Measurements from ENCODE around the gene SLC6A12.

SLC6A12 gene

DNA sequence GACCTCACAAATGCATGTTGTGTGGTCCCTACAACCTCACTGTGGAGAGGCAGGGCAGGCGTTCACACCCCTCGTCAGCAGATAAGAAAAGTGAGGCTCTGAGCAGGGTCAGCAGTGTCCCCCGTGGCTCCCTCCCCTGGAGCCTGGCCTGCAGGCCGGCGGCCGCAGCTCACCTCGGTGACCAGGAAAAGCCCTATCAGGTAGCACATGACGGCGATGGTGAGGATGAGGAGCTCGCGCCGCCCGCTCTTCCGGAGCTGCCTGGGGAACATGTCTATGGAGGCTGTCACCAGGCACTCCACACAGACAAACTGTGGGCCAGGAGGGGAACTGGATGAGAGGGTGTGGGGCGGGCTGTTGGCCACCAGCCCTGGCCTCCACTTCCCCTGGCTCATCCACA, 18.0 kb downstream of the SLC6A12 start:
- H3K27me3 ChIP-seq (ENCODE audit: insufficient read depth, poor library complexity, severe bottlenecking): peaks cover 3% of the 10 kb centered on the region
- TF ChIP-seq POLR2AphosphoS5 (IDR thresholded peaks at IDR 0.05; ENCODE audit: low read depth): no peak
- TF ChIP-seq, protein P1, sequence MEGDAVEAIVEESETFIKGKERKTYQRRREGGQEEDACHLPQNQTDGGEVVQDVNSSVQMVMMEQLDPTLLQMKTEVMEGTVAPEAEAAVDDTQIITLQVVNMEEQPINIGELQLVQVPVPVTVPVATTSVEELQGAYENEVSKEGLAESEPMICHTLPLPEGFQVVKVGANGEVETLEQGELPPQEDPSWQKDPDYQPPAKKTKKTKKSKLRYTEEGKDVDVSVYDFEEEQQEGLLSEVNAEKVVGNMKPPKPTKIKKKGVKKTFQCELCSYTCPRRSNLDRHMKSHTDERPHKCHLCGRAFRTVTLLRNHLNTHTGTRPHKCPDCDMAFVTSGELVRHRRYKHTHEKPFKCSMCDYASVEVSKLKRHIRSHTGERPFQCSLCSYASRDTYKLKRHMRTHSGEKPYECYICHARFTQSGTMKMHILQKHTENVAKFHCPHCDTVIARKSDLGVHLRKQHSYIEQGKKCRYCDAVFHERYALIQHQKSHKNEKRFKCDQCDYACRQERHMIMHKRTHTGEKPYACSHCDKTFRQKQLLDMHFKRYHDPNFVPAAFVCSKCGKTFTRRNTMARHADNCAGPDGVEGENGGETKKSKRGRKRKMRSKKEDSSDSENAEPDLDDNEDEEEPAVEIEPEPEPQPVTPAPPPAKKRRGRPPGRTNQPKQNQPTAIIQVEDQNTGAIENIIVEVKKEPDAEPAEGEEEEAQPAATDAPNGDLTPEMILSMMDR (IDR thresholded peaks at IDR 0.05; ENCODE audit: insufficient read depth, low read length): no peak
- TF ChIP-seq, protein P2, sequence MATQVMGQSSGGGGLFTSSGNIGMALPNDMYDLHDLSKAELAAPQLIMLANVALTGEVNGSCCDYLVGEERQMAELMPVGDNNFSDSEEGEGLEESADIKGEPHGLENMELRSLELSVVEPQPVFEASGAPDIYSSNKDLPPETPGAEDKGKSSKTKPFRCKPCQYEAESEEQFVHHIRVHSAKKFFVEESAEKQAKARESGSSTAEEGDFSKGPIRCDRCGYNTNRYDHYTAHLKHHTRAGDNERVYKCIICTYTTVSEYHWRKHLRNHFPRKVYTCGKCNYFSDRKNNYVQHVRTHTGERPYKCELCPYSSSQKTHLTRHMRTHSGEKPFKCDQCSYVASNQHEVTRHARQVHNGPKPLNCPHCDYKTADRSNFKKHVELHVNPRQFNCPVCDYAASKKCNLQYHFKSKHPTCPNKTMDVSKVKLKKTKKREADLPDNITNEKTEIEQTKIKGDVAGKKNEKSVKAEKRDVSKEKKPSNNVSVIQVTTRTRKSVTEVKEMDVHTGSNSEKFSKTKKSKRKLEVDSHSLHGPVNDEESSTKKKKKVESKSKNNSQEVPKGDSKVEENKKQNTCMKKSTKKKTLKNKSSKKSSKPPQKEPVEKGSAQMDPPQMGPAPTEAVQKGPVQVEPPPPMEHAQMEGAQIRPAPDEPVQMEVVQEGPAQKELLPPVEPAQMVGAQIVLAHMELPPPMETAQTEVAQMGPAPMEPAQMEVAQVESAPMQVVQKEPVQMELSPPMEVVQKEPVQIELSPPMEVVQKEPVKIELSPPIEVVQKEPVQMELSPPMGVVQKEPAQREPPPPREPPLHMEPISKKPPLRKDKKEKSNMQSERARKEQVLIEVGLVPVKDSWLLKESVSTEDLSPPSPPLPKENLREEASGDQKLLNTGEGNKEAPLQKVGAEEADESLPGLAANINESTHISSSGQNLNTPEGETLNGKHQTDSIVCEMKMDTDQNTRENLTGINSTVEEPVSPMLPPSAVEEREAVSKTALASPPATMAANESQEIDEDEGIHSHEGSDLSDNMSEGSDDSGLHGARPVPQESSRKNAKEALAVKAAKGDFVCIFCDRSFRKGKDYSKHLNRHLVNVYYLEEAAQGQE (IDR thresholded peaks at IDR 0.05; ENCODE audit: insufficient replicate concordance, low read depth): no peak
- no peak for TF ChIP-seq SPI1 (IDR thresholded peaks at IDR 0.05; ENCODE audit: borderline replicate concordance, low read depth)
- no peak for TF ChIP-seq GABPA (IDR thresholded peaks at IDR 0.05; ENCODE audit: low read depth)
- H3K4me3 ChIP-seq (replicated peaks; ENCODE audit: insufficient read depth, low read length): no peak overlapping the region
- DNase-seq (ENCODE audit: low read depth in 1 of 2, low spot score in 1 of 2): no peak
- no peak overlapping the region for H3K27ac ChIP-seq (replicated peaks)

DNA sequence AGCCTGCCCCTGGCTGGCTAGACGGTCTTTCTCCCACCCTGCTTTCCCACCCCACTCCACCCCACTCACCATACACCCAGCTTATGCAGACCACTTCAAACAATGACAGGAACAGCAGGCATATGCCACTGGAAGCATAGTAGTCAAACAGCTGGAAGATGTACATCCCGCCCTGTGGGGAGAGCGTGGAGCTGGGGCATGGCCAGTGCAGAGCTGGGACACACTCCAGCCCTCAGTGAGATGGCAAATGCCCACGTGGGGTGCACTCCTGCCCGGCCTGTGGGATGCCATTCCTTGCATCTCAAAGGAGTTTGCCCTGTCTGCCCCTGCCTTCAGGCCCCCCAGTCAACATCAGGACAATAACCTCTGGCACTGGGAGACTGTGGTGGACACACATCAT, 18.8 kb downstream of the SLC6A12 start:
- no peak for DNase-seq (ENCODE audit: low read depth in 1 of 2, low spot score in 1 of 2)
- H3K27ac ChIP-seq (replicated peaks): no peak overlapping the region
- H3K27me3 ChIP-seq (ENCODE audit: insufficient read depth, poor library complexity, severe bottlenecking): peaks cover 3% of the 10 kb centered on the region
- no peak for TF ChIP-seq SPI1 (IDR thresholded peaks at IDR 0.05; ENCODE audit: borderline replicate concordance, low read depth)
- TF ChIP-seq, protein P2 (IDR thresholded peaks at IDR 0.05; ENCODE audit: insufficient replicate concordance, low read depth): no peak
- TF ChIP-seq, protein P1 (IDR thresholded peaks at IDR 0.05; ENCODE audit: insufficient read depth, low read length): no peak
- no peak for TF ChIP-seq POLR2AphosphoS5 (IDR thresholded peaks at IDR 0.05; ENCODE audit: low read depth)
- no peak for TF ChIP-seq GABPA (IDR thresholded peaks at IDR 0.05; ENCODE audit: low read depth)
- H3K4me3 ChIP-seq (replicated peaks; ENCODE audit: insufficient read depth, low read length): no peak overlapping the region

DNA sequence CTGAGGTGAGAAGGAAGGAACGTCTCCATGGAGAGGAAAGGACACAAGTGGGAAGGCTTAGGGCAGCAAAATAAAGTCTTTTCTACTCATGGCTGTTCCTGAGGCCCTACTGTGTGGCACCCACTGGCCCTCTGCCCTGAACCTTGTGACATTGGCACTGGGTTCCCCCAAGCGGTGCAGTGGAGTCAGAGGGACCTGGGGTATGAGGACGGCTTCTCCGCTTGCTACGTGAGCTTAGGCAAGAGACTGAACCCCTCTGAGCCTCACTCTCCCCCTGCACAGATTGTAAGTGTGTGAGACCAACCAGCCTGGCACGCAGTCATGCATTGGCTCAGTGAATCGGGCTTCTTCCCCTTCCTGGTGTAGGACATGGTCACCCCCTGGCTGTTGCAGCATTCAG, 19.7 kb downstream of the SLC6A12 start:
- no peak for TF ChIP-seq SPI1 (IDR thresholded peaks at IDR 0.05; ENCODE audit: borderline replicate concordance, low read depth)
- TF ChIP-seq, protein P1 (IDR thresholded peaks at IDR 0.05; ENCODE audit: insufficient read depth, low read length): no peak
- TF ChIP-seq, protein P2 (IDR thresholded peaks at IDR 0.05; ENCODE audit: insufficient replicate concordance, low read depth): no peak
- no peak for TF ChIP-seq GABPA (IDR thresholded peaks at IDR 0.05; ENCODE audit: low read depth)
- TF ChIP-seq POLR2AphosphoS5 (IDR thresholded peaks at IDR 0.05; ENCODE audit: low read depth): no peak
- Histone ChIP-seq H3K27ac (replicated peaks) (no peak overlapping the region), H3K4me3 (replicated peaks; ENCODE audit: insufficient read depth, low read length) (no peak overlapping the region), H3K27me3 (ENCODE audit: insufficient read depth, poor library complexity, severe bottlenecking) (no peaks in the 10 kb centered on the region)
- DNase-seq (ENCODE audit: low read depth in 1 of 2, low spot score in 1 of 2): no peak

All from HL-60 (cell line).